GM21825 (cell line): ENCODE results near the gene FRMD4A.
"Not testable (repeated sequence)": the region's sequence is repeated elsewhere in the genome, so short reads cannot be mapped to it uniquely, and the experiment has no call there.

ENCODE experiments used
- ATAC-seq: cut with Tn5 transposase; IDR thresholded peaks from one replicate; pipeline ENCODE4 v1.9.1; 2021; ENCODE audit warnings: mild to moderate bottlenecking, moderate library complexity; ENCODE audit not compliant: unreplicated experiment

FRMD4A gene

GRCh38 chr10:14244147-14244546 is 86.6 kb downstream of the FRMD4A start:
- no peak for ATAC-seq

- ATAC-seq = no peak
These were observed 87.5 kb downstream of the FRMD4A start for GRCh38 chr10:14243221-14243620.

DNA sequence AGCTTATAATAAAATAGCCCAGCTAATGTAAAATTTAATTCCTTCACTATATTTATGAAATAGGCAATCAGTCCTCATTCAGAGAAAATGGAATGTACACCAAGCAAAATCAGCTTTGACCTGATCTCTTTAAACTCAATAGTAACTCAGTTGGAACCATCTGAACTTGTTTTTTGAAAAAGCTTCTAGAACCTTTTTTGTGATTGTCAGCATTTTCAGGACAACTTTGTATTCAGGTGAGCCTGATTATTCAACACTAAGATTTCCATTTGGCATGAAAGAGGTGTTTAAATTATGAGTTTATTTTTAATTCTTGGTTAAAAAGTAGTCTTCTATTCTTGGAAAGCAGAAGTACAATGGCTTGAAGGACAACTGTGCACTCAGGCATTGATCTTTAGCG is 89.5 kb downstream of the FRMD4A start:
- no peak for ATAC-seq

DNA sequence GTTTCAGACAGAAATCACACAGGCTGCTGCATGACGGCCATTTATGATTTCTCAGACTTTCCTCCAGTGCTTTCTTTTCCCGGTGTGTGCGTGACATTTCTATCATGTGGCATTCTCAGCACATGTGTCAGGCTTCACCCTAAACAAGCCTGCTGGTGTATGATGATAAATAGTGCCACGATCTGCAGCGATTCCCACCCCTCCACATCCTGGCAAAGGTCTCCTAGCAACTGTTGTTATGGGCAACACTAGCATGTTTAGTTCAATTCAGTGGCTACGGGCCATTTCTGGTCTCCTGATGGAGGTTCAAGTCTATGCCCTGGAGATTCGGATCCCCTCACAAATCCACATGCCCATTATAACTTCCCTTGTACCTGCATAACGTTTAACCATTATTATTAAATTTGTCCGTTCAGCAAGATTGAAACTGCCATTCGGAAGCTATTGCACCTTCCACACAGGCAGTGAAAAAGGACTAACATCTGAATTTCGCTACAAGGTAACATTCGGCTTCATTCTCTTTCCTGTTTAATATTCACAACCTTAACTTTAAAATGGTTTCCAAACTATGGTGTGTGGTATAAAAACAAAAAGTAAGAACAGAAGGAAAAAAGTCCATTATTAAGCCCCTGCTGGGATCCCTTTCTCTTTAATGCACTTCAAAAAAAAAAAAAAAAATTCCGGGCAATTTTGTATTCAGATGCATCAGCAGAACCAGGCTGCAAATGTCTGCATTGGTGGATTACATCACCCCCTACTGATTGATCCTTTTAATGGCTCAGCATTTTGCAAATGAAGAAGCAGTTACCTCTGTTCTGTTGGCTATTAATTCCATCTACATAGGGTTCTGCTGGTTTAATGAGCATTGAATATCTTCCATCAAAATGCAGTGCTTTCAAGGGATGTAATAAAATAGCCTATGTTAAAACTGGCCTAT is 90.2 kb downstream of the FRMD4A start:
- no peak for ATAC-seq

- ATAC-seq = not testable (repeated sequence)
These were observed 92.1 kb downstream of the FRMD4A start for GRCh38 chr10:14238659-14239058.

DNA sequence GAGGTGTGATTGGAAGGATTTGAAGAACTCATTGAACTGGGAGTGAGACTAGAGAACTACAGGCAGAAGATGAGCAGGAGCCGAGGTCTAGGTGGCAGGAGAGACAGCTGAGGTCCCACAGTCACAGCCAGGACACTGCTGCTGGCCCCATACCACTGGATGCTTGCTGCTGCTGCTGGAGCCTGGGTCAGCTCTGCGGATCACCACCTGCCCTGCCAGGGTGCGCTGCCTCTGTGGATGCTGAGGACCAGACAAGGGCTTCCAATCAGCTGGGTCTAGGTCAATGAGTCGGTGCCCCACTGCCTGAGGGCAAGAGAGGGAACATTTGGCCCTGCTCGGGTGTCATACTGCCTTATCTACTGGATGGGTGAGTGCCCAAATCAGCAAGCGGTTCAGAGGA is 94.4 kb downstream of the FRMD4A start:
- ATAC-seq = no peak

DNA sequence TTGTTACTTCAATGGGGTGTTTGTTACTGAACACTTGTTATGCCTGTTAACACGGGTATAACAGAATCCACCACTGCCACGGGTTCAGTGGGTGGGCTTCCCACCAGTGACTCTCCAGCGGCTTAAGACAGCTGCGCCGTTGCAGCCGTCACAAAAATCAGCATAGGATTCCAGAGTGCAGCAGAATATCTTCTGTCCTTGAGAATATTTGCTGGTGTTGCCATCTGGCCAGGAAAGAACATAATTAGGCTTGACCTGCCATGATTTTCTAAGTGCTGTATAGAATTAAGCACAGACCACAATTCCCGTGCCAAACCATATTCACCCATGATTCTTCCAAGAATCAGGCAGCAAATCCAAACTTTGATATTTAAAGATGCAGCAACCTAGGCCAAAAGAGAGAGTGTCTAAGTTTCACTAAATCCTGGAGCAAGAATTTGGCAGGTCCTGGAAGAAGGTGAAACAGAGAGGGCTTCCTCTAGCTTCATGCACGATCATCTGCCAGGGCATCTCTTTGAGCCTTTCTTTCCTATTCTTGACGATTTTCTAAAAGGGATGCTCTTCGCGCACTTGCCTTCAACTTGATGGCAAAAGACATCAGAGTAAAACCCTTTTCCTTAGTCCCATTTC is 95.0 kb downstream of the FRMD4A start:
- ATAC-seq = no peak

- no peak for ATAC-seq
These were observed 97.2 kb downstream of the FRMD4A start for GRCh38 chr10:14233566-14233965.

GRCh38 chr10:14228798-14229197 is 101.9 kb downstream of the FRMD4A start:
- ATAC-seq = not testable (repeated sequence)

DNA sequence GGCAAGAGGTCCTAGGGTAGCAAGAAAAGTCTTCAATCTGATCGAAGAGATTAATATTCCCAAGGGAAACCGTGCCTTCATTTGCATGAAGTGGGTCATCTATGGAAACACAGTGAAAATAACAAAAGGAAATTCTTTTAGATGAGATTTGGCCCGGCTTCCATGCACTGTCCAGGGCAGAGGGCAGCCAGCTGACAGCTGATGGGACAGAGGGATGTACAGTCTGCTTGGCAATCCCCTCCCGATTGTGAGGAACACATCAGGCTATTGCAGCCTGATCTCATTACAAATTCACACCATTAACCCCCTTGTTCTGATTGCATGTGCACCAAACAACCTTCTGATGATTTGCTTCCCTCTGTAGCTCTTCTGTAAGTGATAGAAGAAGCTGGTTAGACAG is 105.3 kb downstream of the FRMD4A start:
- ATAC-seq = no peak

DNA sequence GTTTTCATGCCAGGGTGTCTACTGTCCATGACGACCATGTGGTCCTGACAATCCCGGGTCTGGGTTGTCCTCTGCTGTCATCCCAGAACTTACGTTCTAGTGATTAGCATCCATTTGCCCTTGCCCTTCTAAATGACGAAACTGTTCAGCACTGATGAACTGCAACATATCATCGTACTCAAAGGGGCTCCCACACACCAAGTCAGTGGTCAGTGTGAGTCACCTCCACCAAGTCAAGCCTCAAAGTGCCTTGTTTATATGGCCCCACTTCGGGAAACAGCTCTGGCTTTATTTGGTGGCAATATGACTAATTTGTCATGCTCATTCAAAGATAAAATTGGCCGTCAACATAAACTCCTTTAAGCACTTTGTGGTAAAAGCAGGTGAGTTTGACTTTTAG is 110.7 kb downstream of the FRMD4A start:
- ATAC-seq = no peak

DNA sequence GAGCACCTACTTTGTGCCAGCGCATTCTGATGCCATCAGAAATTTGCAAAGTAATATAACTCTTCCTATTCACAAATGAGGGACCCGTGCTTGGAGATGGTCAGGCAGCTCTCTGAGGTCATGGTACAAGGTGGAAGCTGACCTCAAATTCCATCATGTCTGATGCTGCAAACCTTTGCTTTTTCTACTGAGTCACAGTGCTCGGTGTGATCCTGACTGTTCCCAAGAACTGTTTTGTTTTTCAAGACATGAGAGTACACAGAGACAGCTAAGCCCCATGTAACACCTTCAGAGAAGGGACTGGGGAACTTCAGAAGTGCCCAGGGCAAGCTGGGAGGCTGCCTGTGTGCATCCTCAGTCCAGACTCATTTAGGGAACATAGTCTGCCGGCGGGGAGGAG is 111.3 kb downstream of the FRMD4A start:
- no peak for ATAC-seq

DNA sequence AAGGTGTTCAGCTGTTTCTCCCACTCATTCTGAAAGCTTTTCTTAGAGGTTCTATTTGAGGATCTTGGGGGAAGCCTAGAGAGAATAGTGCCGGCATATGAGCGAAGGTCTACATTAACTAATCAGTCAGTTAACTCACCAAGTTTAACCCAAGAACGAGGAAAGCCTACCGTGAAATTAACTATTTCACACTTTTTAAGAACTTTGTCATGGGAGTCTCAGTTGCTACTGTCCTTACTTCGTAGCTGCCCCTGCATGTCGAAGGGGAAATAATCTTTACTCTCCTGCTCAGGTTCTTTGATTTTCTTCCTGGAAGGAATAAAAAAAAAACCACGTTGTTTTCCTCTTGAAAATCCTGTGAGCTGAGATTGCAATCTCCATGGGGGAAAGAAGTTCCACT is 115.1 kb downstream of the FRMD4A start:
- no peak for ATAC-seq

DNA sequence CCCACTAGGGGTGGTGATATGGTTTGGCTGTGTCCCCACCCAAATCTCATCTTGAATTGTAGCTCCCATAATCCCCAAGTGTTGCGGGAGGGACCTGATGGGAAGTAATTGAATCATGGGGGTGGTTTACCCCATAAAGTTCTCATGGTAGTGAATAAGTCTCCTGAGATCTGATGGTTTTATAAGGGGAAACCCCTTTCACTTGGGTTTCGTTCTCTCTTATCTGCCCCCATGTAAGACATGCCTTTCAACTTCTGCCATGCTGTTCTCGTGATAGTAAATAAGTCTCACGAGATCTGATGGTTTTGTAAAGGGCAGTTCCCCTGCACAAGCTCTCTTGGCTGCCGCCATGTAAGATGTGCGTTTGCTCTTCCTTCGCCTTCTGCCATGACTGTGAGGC is 117.0 kb downstream of the FRMD4A start:
- not testable (repeated sequence) for ATAC-seq

DNA sequence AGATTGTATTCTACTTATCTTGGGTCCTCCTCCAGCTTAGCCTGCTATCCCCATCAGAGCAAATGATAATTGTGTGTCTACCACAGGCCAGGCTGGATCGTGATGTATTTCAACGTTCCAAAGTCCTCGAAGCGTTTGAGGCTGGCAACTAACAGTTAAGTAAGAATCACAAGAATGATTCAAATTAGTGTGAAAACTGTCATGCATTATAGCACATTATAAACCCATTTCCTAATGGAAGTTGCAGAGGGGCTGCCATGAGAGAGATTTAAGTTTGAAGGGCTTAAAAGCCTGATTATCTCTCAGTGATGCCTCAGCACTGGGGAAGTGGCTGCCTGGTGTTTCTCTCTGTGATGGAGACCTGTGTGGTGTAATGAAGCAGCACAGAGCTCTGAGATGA is 119.1 kb downstream of the FRMD4A start:
- ATAC-seq = no peak

GRCh38 chr10:14208231-14208630 is 122.5 kb downstream of the FRMD4A start:
- no peak for ATAC-seq

GRCh38 chr10:14205233-14205632 is 125.5 kb downstream of the FRMD4A start:
- no peak for ATAC-seq

- no peak for ATAC-seq
These were observed 129.8 kb downstream of the FRMD4A start for GRCh38 chr10:14200698-14201544.

DNA sequence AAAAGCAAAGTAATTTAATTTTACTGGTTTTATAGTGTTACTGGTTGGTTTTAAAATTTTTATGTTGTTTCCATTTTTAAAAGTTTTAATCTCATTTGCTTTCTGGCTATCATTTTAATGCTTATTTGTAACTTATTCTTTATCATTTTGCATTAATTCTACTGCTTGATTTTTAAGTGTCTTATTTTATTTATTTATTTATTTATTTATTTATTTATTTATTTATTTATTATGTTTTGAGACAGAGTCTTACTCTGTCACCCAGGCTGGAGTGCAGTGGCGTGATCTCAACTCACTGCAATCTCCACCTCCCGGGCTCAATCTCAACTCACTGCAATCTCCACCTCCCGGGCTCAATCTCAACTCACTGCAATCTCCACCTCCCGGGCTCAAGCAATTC is 131.6 kb downstream of the FRMD4A start:
- ATAC-seq = not testable (repeated sequence)

DNA sequence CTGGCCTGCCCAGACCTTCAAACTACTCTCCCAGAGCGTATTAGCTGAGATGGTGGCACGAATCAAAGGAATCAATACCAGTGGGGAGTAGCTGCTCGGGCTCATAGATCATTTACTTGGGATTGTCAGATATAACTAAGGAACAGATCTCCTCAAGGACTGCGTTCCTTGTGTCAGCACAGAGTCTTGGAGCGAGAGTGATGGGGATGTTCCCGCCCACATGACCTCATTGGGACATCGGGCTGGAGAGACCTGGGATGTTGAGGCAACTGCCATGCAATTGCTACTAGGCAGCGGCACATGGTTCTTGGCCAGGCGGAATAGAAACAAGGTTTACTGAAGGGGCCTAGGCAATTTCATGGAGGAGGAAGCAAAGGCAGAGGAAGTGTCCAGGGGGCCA is 132.6 kb downstream of the FRMD4A start:
- ATAC-seq = no peak

- ATAC-seq = no peak
These were observed 134.6 kb downstream of the FRMD4A start for GRCh38 chr10:14196113-14196512.
